ENCODE results near the gene TMED6. TPM values are rescaled to one million over a fixed set of nuclear protein-coding genes. Genes with fewer than 3 reads are reported as not detected.
"Not testable (repeated sequence)": the region's sequence is repeated elsewhere in the genome, so short reads cannot be mapped to it uniquely, and the experiment has no call there.

The TMED6 gene
- total RNA-seq, 1 experiment from 2014 or later: not detected

DNA sequence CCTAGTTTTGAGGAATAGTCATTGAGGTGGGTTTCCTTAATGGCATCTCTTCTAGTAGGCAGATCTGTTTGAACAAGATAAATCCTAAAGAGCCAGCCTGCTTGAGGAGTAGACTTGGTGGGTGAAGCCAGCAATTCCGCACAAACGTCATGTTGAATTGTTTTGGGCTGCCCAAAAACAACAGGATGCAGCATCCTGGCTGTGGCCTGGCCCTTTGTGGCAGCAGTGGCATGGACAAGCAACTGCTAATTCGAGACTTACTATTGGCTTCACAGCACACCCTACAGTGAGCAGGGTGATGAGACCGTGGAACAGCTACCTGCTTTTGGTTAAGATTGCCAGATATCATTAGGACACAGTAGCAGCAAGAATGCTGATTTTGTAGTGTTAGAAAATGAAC, 49.7 kb downstream of the TMED6 start:
- no peak for DNase-seq (ENCODE audit: low spot score)

DNA sequence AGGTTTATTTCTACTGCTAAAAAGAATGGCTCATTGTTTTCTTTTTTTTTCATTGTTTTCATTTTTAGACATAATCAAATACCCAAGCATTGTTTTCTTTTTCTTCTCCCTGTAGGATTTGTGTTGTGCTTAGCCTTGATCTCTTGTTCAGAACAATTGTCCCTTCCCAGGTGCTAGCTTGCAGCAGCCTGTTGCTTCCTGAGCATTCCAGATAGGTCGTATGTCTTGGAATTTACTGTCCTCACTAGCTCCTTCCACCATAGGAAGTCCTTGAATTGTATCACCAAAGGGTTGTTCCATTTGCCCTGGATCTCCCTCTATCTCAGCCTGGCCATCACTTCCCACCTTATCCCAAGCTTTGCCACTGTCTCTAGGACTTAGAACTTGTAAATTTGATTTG, 50.4 kb downstream of the TMED6 start:
- no peak for DNase-seq (ENCODE audit: low spot score)

- no peak for DNase-seq (ENCODE audit: low spot score)
Measured at GRCh38 chr16:69298261-69298660, 53.3 kb downstream of the TMED6 start.

- DNase-seq (ENCODE audit: low spot score): not testable (repeated sequence)
Measured at GRCh38 chr16:69296771-69297170, 54.8 kb downstream of the TMED6 start.

DNA sequence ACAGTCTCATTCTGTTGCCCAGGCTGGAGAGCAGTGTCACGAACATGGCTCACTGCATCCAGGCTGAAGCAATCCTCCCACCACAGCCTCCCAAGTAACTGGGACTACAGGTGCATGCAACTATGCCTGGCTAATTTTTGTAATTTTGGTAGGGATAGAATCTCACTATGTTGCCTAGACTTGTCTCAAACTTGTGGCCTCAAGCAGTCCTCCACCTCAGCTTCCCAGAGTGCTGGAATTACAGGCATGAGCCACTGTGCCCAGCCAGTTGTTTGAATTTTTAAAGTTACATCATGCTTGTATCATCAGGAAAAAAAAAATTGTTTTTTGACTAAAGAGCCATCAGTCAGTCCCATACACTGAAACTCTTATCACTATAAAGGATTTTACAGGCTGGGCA, 57.5 kb downstream of the TMED6 start:
- DNase-seq (ENCODE audit: low spot score): no peak

DNA sequence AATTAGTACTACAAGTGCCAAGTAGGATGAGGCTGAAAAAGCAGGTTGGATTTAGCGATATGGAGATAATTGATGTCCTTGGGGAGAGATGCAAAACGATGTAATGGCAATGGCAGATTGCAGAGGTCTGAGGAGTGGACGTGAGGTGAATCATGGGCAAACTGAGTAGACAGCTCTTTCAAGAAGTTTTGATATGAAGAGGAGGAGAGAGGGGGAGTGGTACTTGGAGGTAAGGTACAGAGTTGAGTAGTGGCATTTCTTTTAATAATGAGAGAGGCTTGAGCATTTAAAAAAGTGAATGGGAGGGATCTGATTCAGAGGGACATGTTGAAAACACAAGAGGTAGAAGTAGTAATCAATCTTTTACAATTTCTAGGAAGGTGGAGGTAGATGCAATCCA, 58.2 kb downstream of the TMED6 start:
- DNase-seq (ENCODE audit: low spot score): no peak

Other genes with a start within 250 kb of the TMED6 start
- gene HAS3, start 246.1 kb downstream of the TMED6 start, total RNA-seq (2014; rRNA removed; shearing (Covaris generic)): 0.45 TPM in 1 of 2 replicates, not detected in the other
- gene CHTF8, start 219.2 kb downstream of the TMED6 start, total RNA-seq (2014; rRNA removed; shearing (Covaris generic)): 59.1 and 59.3 TPM in 2 replicates
- 16.3 and 22.7 TPM in 2 replicates for gene UTP4, start 219.1 kb downstream of the TMED6 start, total RNA-seq (2014; rRNA removed; shearing (Covaris generic))
- gene SNTB2, start 164.6 kb downstream of the TMED6 start, total RNA-seq (2014; rRNA removed; shearing (Covaris generic)): 15.1 and 22.4 TPM in 2 replicates
- 20.9 and 23.2 TPM in 2 replicates for gene VPS4A, start 40.4 kb downstream of the TMED6 start, total RNA-seq (2014; rRNA removed; shearing (Covaris generic))
- 36.9 and 38.5 TPM in 2 replicates for gene PDF, start 21.2 kb downstream of the TMED6 start, total RNA-seq (2014; rRNA removed; shearing (Covaris generic))
- gene COG8, start 12.2 kb downstream of the TMED6 start, total RNA-seq (2014; rRNA removed; shearing (Covaris generic)): 28.8 and 30.8 TPM in 2 replicates
- 28.9 and 44.9 TPM in 2 replicates for gene NIP7, start 12.0 kb downstream of the TMED6 start, total RNA-seq (2014; rRNA removed; shearing (Covaris generic))
- gene TERF2, start 34.2 kb upstream of the TMED6 start, total RNA-seq (2014; rRNA removed; shearing (Covaris generic)): 6.9 and 7.8 TPM in 2 replicates
- 111 and 128 TPM in 2 replicates for gene CYB5B, start 72.8 kb upstream of the TMED6 start, total RNA-seq (2014; rRNA removed; shearing (Covaris generic))
- gene NFAT5, start 214.2 kb upstream of the TMED6 start, total RNA-seq (2014; rRNA removed; shearing (Covaris generic)): 1.9 and 5.1 TPM in 2 replicates